Neuron (in vitro differentiated cells): ENCODE data around the gene TCOF1.

Experiments used
- H2AFZ ChIP-seq: one replicate; pipeline ENCODE4 v1.6.1; 2013; ENCODE audit warnings: low read depth, mild to moderate bottlenecking, inconsistent platforms, low read length, moderate library complexity
- H3K27me3 ChIP-seq: one replicate; pipeline ENCODE4 v1.6.1; 2013; ENCODE audit warnings: low read length; ENCODE audit not compliant: insufficient read depth
- H3K36me3 ChIP-seq: one replicate; pipeline ENCODE4 v1.6.1; 2013; ENCODE audit warnings: low read length; ENCODE audit not compliant: insufficient read depth
- H3K4me1 ChIP-seq: one replicate; pipeline ENCODE4 v1.6.1; 2013; ENCODE audit warnings: low read length; ENCODE audit not compliant: insufficient read depth
- H3K4me3 ChIP-seq: 2 replicates; pipeline ENCODE4 v1.5.1; 2013; ENCODE audit warnings: mild to moderate bottlenecking, low read length, moderate library complexity
- H3K9me3 ChIP-seq: one replicate; pipeline ENCODE4 v1.6.1; 2013; ENCODE audit warnings: low read length

Gene TCOF1

DNA sequence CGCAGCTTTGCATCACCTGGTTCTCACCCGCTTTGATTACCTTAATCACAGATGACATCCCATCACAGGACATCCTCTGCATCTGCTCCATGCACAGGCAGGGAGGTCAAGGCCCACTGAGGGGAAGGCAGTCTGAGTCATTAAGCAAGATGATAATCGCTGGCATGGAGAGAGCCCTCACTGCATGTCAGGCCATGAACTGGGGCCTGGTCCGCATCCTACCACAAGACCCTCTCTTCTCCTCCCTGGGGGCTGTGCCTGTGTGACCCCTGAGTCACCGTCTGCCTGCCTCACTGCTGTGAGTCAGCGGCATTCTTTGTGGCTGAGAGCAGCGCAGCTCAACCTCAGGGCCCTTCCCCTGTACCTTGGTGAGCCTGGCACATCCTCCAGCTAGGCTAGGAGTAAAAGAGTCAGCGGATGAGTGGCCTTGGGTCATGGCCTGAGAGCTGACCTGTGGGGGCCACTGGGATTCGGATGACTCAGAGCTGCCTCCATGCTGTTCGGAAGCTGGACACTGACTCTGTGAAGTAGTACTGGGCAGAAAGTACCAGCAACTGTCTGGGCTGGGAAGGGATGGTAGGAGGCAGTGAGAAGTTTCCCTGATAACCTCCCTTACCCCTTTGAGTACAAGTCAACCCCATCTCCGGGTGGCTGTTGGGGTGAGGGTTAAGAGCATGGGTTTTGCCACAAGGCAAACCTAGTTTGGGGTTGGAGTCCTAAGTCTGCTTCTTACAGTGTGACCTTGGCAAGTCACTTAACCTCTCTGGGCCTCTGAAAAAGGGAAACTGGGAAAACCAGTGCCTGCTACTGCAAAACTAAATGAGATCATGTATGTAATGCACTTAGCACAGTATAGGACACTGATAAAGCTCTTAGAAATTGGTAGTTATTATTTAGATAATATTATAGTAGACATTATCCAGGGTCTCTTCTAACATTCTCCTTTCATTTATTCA is 40.2 kb upstream of the TCOF1 start:
- H3K27me3 ChIP-seq, result no peaks in the 10 kb centered on the region

DNA sequence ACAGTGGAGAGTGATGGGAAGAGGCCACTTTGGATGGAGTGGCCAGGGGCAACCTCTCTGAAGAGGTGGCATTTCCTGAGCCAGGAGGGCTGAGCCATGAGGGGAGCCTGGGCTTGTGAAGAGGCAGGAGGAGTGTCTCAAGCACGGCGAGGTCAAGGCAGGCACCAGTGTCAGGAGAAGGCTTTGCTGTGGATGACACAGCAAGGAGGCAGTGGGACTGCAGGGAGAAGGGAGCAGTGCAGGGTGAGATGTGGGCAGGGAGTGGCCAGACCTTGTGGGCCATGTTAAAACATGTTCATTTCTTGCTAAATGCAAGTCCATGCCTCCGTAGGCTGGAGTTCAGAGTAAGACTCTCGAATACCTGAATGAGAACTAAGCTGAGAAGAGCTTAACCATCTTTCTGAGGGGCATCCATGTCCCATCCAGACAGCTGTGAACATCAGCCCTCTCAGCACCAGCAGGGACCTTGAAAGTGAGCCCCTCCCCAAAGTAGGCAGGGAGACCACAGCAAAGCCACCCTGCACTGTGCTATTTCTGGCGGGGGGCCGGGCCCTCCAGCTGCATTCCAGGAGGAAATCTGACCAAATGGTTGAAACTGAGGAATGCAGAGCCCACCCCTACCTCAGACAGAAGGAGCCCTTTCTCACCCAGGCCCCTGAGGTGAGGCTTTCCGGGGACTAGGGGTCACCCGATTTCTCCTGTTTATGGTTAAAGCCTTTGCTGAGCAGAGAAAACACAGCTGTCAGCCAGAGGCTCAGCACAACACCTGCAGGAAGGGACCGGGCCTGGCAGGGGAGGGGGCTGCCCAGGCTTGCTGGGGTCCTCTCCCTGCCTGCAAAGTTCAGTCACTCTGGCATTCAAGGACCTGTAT is 38.6 kb upstream of the TCOF1 start:
- H3K4me3 ChIP-seq, result no peak overlapping the region
- H2AFZ ChIP-seq, result no peak overlapping the region
- H3K36me3 ChIP-seq, result no peaks in the 10 kb centered on the region
- no peaks in the 10 kb centered on the region for H3K27me3 ChIP-seq
- H3K4me1 ChIP-seq, result peaks cover 35% of the 10 kb centered on the region
- no peaks in the 10 kb centered on the region for H3K9me3 ChIP-seq

More for the DNA sequence above, 40.2 kb upstream of the TCOF1 start:
- Histone ChIP-seq H3K36me3 (no peaks in the 10 kb centered on the region), H3K9me3 (no peaks in the 10 kb centered on the region), H3K4me1 (peaks cover 35% of the 10 kb centered on the region), H3K4me3 (no peak overlapping the region), H2AFZ (no peak overlapping the region)

DNA sequence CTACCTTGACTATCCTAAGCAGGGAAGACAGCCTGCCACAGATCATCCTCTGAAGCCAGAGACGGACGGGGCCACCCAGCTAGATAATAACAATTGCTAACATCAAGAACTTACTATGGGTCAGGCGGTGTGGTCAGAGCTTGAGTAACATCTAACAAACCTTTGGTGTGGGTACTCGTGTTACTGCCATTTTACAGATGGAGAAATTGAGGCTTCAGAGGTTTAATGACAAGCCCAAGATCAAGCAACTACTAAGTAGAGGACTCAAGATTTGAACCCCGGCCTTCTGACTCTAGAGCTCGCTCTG is 38.1 kb upstream of the TCOF1 start:
- peaks cover 35% of the 10 kb centered on the region for H3K4me1 ChIP-seq
- H3K4me3 ChIP-seq, result no peak overlapping the region
- H3K27me3 ChIP-seq, result no peaks in the 10 kb centered on the region
- H2AFZ ChIP-seq, result no peak overlapping the region
- no peaks in the 10 kb centered on the region for H3K9me3 ChIP-seq
- H3K36me3 ChIP-seq, result no peaks in the 10 kb centered on the region

GRCh38 chr5:150320044-150320613 is 37.4 kb upstream of the TCOF1 start:
- Histone ChIP-seq H3K27me3 (no peaks in the 10 kb centered on the region), H3K4me1 (peaks cover 35% of the 10 kb centered on the region), H3K9me3 (no peaks in the 10 kb centered on the region), H3K4me3 (no peak overlapping the region), H3K36me3 (no peaks in the 10 kb centered on the region), H2AFZ (no peak overlapping the region)

GRCh38 chr5:150321211-150321610 is 36.3 kb upstream of the TCOF1 start:
- Histone ChIP-seq H3K36me3 (no peaks in the 10 kb centered on the region), H3K4me3 (no peak overlapping the region), H3K9me3 (no peaks in the 10 kb centered on the region), H3K27me3 (no peaks in the 10 kb centered on the region), H3K4me1 (peaks cover 35% of the 10 kb centered on the region), H2AFZ (no peak overlapping the region)

DNA sequence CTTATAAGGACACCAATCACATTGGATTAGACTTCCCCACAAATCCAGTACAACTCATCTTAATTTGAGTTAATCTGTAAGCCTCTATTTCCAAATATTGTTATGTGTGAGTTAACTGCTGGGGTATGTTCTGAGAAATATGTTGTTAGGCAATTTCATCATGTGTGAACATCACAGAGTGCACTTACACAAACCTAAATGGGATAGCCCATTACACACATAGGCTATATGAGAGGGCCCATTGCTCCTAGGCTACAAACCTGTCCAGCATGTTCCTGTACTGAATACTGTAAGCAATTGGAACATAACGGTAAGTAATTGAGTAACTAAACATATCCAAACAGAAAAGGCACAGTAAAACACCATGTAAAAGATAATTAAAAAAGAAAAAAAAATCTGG is 35.7 kb upstream of the TCOF1 start:
- no peaks in the 10 kb centered on the region for H3K27me3 ChIP-seq
- no peak overlapping the region for H3K4me3 ChIP-seq
- H3K9me3 ChIP-seq, result no peaks in the 10 kb centered on the region
- peaks cover 37% of the 10 kb centered on the region for H3K4me1 ChIP-seq
- H2AFZ ChIP-seq, result no peak overlapping the region
- H3K36me3 ChIP-seq, result no peaks in the 10 kb centered on the region

DNA sequence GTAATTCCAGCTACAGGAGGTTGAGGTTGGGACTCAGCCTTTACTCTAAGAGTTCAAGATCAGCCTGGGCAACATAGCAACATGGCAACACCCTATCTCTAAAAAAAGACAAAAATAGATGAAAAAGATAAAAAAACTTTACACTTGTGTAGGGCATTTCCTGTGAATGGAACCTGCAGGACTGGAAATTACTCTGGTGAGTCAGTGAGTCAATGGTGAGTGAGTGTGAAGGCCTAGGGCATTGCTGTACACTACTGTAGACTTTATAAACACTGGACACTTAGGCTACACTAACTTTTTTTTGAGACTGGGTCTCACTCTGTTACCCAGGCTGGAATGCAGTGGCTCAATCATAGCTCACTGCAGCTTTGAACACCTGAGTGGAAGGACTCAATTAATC is 35.3 kb upstream of the TCOF1 start:
- H3K36me3 ChIP-seq, result no peaks in the 10 kb centered on the region
- no peaks in the 10 kb centered on the region for H3K9me3 ChIP-seq
- H3K4me3 ChIP-seq, result no peak overlapping the region
- H3K27me3 ChIP-seq, result no peaks in the 10 kb centered on the region
- H2AFZ ChIP-seq, result no peak overlapping the region
- H3K4me1 ChIP-seq, result peaks cover 37% of the 10 kb centered on the region

DNA sequence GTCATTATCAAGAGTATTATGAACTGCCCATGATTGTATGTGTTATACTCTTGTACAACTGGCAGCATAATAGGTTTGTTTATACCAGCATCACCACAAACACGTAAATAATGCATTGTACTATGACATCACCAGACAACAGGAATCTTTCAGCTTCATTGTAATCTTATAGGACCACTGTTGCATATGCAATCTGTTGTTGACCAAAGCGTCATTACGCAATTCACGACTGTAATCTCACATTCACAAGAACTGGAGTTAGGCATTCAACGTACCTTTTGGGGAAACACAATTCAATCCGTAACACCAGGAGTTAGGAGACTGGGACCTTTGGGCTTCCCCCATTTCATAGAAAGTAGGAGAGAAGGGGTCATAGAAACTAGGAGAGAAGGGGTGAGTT is 34.4 kb upstream of the TCOF1 start:
- H3K9me3 ChIP-seq, result no peaks in the 10 kb centered on the region
- H3K27me3 ChIP-seq, result no peaks in the 10 kb centered on the region
- H3K4me1 ChIP-seq, result peaks cover 33% of the 10 kb centered on the region
- no peak overlapping the region for H3K4me3 ChIP-seq
- H2AFZ ChIP-seq, result no peak overlapping the region
- H3K36me3 ChIP-seq, result no peaks in the 10 kb centered on the region

DNA sequence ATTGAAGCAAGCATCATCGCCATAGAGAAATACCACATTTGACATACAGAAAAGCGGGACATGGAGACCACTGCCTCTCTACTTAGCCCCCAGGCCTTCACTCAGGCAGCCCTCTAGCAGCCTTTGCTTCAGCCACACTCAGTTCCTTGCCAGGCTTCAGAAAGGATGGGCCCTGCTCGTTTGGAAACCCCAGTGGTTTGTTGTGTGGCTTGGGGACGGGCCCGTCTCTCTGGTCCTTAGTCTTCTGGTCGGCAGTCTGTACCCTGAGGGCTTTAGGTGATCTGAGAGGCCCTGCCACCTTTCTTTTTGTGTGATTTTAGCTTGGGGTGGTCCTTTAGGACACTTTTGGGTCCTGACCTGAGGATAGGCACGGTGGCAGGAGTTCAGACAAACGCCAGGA is 33.7 kb upstream of the TCOF1 start:
- no peak overlapping the region for H2AFZ ChIP-seq
- no peaks in the 10 kb centered on the region for H3K27me3 ChIP-seq
- no peaks in the 10 kb centered on the region for H3K9me3 ChIP-seq
- H3K4me1 ChIP-seq, result peaks cover 26% of the 10 kb centered on the region
- no peak overlapping the region for H3K4me3 ChIP-seq
- H3K36me3 ChIP-seq, result no peaks in the 10 kb centered on the region

DNA sequence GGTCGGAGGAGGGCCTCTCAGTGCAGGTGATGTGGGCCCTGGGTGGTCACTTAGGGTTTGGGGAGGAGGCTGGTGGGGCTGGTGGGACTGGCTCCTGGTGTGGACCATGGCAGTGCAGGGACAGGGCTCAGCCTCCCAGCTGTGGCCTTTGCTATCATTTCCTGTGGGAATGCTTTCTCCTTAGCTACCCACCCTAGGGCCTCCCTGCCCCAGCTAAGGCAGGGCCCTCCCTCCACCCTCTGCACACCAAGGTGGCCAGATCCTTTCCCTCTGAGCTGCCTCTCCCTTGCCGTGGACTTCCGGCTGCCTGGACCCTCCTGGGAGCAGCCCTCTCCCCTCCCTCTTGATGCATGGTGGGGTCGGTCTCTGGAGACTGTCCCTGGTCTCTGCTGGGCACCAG is 32.1 kb upstream of the TCOF1 start:
- Histone ChIP-seq H3K4me1 (peaks cover 12% of the 10 kb centered on the region), H3K9me3 (no peaks in the 10 kb centered on the region), H3K4me3 (no peak overlapping the region), H3K27me3 (no peaks in the 10 kb centered on the region), H2AFZ (no peak overlapping the region), H3K36me3 (no peaks in the 10 kb centered on the region)

- peaks cover 9% of the 10 kb centered on the region for H3K4me1 ChIP-seq
These were observed 30.8 kb upstream of the TCOF1 start for GRCh38 chr5:150326707-150327106.

DNA sequence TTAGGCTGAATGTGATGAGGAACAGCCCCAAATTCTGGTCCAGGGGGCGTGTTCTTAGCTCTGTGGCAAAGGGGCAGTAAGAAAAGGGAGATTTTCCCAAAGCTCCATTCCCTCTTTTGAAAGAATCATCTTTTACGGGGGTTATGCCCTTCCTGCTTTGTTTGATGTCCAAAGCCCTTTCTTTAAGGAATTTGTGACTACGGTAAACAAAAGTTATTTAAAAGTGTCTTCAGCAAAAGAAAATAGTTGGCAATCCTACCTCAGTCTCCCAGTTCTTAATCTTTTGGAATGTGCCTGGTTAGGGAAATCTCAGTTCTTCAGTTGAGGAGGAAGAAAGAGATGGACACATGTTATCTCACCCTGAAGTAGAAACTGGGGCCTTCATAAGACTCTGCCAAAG is 30.4 kb upstream of the TCOF1 start:
- no peaks in the 10 kb centered on the region for H3K36me3 ChIP-seq

More at GRCh38 chr5:150326707-150327106, 30.8 kb upstream of the TCOF1 start:
- Histone ChIP-seq H3K4me3 (no peak overlapping the region), H3K36me3 (no peaks in the 10 kb centered on the region), H3K27me3 (no peaks in the 10 kb centered on the region), H3K9me3 (no peaks in the 10 kb centered on the region), H2AFZ (no peak overlapping the region)

DNA sequence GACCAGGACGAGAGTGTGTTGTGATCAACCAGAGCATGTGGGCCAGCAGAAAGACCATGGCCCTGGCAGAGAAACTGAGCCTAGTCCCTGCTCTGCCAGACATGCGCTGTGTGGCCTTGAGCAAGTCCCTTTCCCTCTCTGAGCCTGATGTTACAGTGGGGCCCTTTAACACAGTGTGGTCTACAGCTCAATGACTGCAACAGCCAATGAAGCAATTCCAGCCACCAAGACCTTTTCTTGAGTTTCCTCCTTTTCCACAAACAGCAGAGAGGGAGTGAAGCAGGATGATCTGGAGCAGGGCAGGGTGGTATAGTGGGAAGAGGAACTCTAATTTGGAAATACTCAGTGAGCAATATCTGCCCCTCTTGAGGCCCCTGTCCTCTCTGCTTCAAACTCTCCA is 29.0 kb upstream of the TCOF1 start:
- H3K4me3 ChIP-seq, result no peak overlapping the region
- peaks cover 9% of the 10 kb centered on the region for H3K4me1 ChIP-seq
- no peaks in the 10 kb centered on the region for H3K36me3 ChIP-seq
- H3K9me3 ChIP-seq, result no peaks in the 10 kb centered on the region
- no peaks in the 10 kb centered on the region for H3K27me3 ChIP-seq
- H2AFZ ChIP-seq, result no peak overlapping the region

More for the DNA sequence above, 30.4 kb upstream of the TCOF1 start:
- no peaks in the 10 kb centered on the region for H3K27me3 ChIP-seq
- H3K9me3 ChIP-seq, result no peaks in the 10 kb centered on the region
- H3K4me3 ChIP-seq, result no peak overlapping the region
- H2AFZ ChIP-seq, result no peak overlapping the region
- H3K4me1 ChIP-seq, result peaks cover 9% of the 10 kb centered on the region
